ENCODE data around the gene ZNF835. TPM values are rescaled to one million over a fixed set of nuclear protein-coding genes. Genes with fewer than 3 reads are reported as not detected.
"Not testable (repeated sequence)": the region's sequence is repeated elsewhere in the genome, so short reads cannot be mapped to it uniquely, and the experiment has no call there.

Gene ZNF835
- total RNA-seq, 1 donor from 2014 or later, result 4.6 TPM

DNA sequence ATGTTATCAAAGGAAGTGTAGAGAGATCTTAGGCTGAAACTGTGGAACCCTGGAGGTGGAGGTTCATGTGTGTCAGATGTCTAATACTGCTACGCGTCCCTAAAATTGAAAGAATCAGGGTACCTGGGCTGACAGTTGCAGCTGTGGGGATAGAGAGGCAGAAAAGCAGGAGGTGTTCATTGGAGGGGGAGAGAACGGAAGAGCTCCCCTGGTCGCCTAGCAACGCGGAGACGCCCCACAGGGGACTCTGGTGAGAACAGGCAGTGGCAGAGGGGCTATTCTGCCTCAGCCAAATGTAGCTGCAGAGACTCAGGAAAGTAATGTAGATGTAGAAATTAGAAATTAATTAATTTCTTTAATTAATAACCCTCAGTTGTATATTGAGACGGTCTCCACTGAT lies 10.1 kb upstream of the ZNF835 start:
- TF ChIP-seq, protein P1, sequence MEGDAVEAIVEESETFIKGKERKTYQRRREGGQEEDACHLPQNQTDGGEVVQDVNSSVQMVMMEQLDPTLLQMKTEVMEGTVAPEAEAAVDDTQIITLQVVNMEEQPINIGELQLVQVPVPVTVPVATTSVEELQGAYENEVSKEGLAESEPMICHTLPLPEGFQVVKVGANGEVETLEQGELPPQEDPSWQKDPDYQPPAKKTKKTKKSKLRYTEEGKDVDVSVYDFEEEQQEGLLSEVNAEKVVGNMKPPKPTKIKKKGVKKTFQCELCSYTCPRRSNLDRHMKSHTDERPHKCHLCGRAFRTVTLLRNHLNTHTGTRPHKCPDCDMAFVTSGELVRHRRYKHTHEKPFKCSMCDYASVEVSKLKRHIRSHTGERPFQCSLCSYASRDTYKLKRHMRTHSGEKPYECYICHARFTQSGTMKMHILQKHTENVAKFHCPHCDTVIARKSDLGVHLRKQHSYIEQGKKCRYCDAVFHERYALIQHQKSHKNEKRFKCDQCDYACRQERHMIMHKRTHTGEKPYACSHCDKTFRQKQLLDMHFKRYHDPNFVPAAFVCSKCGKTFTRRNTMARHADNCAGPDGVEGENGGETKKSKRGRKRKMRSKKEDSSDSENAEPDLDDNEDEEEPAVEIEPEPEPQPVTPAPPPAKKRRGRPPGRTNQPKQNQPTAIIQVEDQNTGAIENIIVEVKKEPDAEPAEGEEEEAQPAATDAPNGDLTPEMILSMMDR (conservative IDR thresholded peaks at IDR 0.05; ENCODE audit: low read depth, low read length), result no peak
- DNase-seq (ENCODE audit: low read depth), result no peak
- no peak overlapping the region for H3K4me3 ChIP-seq (ENCODE audit: low read depth, low read length)

- TF ChIP-seq, protein P1 (conservative IDR thresholded peaks at IDR 0.05; ENCODE audit: low read depth, low read length), result no peak
- no peak overlapping the region for H3K4me3 ChIP-seq (ENCODE audit: low read depth, low read length)
- no peak for DNase-seq (ENCODE audit: low read depth)
Observed at GRCh38 chr19:56678205-56678604, 6.6 kb upstream of the ZNF835 start.

GRCh38 chr19:56672610-56673009 lies 1.1 kb upstream of the ZNF835 start:
- not testable (repeated sequence) for H3K4me3 ChIP-seq (ENCODE audit: low read depth, low read length); DNase-seq (ENCODE audit: low read depth)

- no peak for DNase-seq (ENCODE audit: low read depth)
- TF ChIP-seq, protein P1 (conservative IDR thresholded peaks at IDR 0.05; ENCODE audit: low read depth, low read length), result no peak
- peak overlapping the region; percentile 42 for H3K4me3 ChIP-seq (ENCODE audit: low read depth, low read length)
Observed at GRCh38 chr19:56670961-56671612, 470 bp downstream of the ZNF835 start.

DNA sequence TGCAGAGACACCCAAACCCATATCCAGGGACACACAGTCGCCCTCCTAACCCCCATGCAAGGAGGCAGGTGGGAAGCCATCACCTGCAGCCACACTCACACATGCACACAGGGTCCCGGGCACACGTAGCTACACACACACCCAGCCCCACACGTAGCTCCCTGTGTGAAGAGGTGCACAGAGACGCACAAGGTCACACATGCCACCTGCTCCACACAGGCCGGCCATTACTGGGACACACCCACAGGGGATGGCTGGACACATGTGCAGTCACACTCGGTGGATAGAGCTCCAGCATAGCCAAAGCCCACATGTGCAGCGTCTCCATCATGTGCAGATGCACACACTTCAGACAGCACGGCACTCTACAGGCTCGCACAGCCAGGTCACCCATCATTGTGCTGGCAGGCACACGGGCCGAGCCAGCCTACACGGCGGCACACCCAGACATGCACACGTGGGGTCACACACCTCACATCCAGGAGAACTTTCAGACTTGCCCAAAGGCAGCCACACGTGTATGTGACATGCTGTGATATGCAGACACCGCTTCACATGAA lies 1.1 kb downstream of the ZNF835 start:
- no peak for DNase-seq (ENCODE audit: low read depth)
- TF ChIP-seq, protein P1 (conservative IDR thresholded peaks at IDR 0.05; ENCODE audit: low read depth, low read length), result no peak
- H3K4me3 ChIP-seq (ENCODE audit: low read depth, low read length), result no peak overlapping the region

DNA sequence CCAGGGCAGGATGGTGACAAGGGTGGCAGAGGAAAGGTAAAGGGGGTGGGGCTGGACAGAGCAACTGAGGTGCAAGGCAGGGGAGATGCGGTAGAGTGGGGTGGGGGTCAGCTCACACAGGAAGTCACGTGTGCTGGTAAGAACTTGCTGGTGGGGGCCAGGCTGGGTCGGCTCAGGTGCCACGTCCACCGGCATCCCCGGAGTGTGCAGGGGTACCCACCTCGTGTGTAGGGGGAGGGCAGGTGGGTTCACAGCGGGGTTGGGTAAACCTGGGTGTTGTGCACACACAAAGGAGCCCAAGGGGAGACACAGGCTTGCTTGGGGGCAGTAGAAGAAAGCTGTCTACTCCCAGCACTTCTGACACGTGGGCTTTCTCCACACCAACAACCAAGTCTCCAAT lies 2.9 kb downstream of the ZNF835 start:
- TF ChIP-seq, protein P1 (conservative IDR thresholded peaks at IDR 0.05; ENCODE audit: low read depth, low read length), result no peak
- H3K4me3 ChIP-seq (ENCODE audit: low read depth, low read length), result no peak overlapping the region
- DNase-seq (ENCODE audit: low read depth), result no peak

DNA sequence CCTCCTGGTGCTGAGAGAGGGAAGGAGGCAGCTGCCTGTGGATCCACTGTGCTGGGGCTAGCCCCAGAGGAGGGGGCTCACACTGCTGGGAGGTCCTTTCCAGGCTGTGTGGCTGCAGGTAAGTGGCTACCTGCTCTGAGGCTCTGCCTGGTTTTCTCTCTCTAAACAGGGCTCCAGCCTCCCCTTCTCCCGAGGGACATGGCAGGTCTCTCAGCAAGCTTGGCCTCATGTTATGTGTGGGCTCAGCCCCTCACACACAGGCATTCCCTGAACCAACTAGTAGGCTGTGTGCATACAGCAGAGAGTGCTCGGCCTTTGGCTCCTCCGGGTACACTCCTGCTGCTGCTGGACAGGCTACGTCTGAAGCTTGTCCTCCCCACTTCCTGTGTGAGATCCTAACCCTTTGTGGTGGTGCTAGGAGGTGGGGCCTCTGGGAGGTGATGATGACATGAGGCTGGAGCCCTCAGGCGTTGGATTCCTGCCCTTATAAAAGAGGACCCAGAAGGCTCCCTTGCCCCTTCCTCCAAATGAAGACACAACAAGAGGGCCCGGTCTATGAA lies 4.2 kb downstream of the ZNF835 start:
- no peak for DNase-seq (ENCODE audit: low read depth)
- H3K4me3 ChIP-seq (ENCODE audit: low read depth, low read length), result no peak overlapping the region
- TF ChIP-seq, protein P1 (conservative IDR thresholded peaks at IDR 0.05; ENCODE audit: low read depth, low read length), result no peak

Data from epithelial cell of proximal tubule (primary cell).